Activated gamma-delta T cell treated with anti-CD3 and anti-CD28 coated beads, Interleukin-2, amount 50 U/mL, for 16 hours (primary cell): ENCODE results near the gene SLC9A2.

Experiments used
- DNase-seq: peaks from one replicate; pipeline ENCODE4 v3.0.0-alpha.2; 2020; ENCODE audit warnings: low read depth

The SLC9A2 gene

GRCh38 chr2:102674836-102675235 lies 55.5 kb downstream of the SLC9A2 start:
- no peak for DNase-seq

GRCh38 chr2:102677244-102678215 lies 58.2 kb downstream of the SLC9A2 start:
- DNase-seq: no peak

GRCh38 chr2:102678442-102678841 lies 59.1 kb downstream of the SLC9A2 start:
- no peak for DNase-seq

GRCh38 chr2:102686479-102687439 lies 67.4 kb downstream of the SLC9A2 start:
- DNase-seq: no peak

- DNase-seq: no peak
Observed at GRCh38 chr2:102690012-102690411, 70.7 kb downstream of the SLC9A2 start.

- no peak for DNase-seq
Observed at GRCh38 chr2:102696463-102696862, 77.1 kb downstream of the SLC9A2 start.

- no peak for DNase-seq
Observed at GRCh38 chr2:102698369-102699111, 79.2 kb downstream of the SLC9A2 start.

GRCh38 chr2:102703305-102703704 lies 84.0 kb downstream of the SLC9A2 start:
- no peak for DNase-seq

- DNase-seq: no peak
Observed at GRCh38 chr2:102703748-102704147, 84.4 kb downstream of the SLC9A2 start.

- no peak for DNase-seq
Observed at GRCh38 chr2:102704531-102704930, 85.2 kb downstream of the SLC9A2 start.

- no peak for DNase-seq
Observed at GRCh38 chr2:102707796-102708695, 88.7 kb downstream of the SLC9A2 start.

GRCh38 chr2:102708847-102709559 lies 89.7 kb downstream of the SLC9A2 start:
- no peak for DNase-seq

- DNase-seq: no peak
Observed at GRCh38 chr2:102717308-102718018, 98.1 kb downstream of the SLC9A2 start.

GRCh38 chr2:102718387-102719316 lies 99.3 kb downstream of the SLC9A2 start:
- DNase-seq: no peak

- DNase-seq: no peak
Observed at GRCh38 chr2:102724016-102724490, 104.7 kb downstream of the SLC9A2 start.

- no peak for DNase-seq
Observed at GRCh38 chr2:102724553-102724952, 105.2 kb downstream of the SLC9A2 start.

- DNase-seq: no peak
Observed at GRCh38 chr2:102726128-102727087, 107.1 kb downstream of the SLC9A2 start.
